GM21390 (cell line): Measurements from ENCODE around the gene RGR.

Experiments used
- ATAC-seq: cut with Tn5 transposase; IDR thresholded peaks from one replicate; pipeline ENCODE4 v1.9.1; 2021; ENCODE audit not compliant: unreplicated experiment

RGR gene, protein sequence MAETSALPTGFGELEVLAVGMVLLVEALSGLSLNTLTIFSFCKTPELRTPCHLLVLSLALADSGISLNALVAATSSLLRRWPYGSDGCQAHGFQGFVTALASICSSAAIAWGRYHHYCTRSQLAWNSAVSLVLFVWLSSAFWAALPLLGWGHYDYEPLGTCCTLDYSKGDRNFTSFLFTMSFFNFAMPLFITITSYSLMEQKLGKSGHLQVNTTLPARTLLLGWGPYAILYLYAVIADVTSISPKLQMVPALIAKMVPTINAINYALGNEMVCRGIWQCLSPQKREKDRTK

DNA sequence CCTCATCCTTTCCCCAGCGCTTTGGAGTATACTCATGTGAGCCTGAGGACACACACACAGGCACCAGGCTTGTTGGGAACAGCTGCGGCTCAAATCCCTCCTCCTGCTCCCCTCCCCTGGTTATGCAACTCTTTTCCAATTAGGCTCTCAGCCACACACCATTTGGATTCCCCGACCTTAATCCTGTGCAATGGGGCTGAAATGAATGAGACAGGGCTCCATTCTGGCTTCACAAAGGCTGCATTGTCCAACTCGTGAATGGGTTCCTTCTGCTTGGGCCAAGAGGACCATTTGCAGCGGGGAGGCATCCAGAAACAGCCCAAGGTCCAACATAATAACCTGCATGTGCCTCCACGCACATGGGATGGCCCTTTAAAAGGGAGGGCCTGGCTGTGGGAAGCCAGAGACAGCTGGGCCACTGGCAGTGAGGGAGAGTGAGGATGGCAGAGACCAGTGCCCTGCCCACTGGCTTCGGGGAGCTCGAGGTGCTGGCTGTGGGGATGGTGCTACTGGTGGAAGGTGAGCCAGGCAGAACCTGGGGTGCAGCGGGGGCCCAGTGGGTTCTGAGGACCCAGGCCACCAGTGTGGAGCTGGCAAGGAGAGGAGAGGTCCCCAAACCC lies at the start of gene RGR:
Gene RGR, plus strand, starts transcription at position 403 of the 620 bp plus-strand sequence. Its CDS starts 38 bp downstream, at position 441.
- no peak for ATAC-seq

DNA sequence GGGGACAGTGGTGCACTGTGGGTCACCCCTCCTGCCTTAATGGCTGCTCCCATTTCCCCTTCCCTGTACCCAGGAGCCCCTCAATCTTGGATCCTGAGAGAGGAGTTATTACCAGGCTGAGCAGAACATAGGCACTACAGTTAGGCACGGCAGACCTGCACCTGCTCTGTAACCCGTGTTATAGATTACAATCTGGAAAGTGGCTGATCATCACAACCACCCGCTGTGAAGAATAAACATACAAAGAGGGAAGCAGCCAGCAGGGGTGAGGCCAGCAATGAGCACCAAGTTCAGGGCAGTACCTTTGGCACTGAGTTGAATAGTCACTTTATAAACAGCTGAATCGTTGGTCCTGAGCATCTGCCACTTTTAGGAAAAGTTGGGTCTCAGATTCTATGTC lies 48.8 kb upstream of the RGR start:
- no peak for ATAC-seq

DNA sequence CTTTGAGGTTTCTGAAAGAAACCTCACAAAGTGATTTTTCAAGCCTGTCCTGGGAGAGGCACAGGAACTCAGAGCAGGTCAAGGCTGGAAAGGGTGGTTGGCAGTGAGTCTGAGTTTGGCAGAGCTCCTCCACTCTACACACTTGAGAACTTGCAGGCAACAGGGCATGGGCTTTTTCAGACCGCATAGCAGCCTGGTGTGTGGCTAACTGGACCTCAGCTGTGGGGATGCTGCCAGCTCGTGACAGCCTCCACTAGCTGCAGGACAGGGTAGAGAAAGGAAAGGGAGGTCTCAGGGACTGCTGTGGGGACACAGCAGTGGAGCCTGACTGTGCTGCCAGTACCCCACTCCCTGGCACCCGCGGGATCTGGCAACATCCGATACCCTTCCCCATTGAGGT lies 47.9 kb upstream of the RGR start:
- ATAC-seq, result no peak

DNA sequence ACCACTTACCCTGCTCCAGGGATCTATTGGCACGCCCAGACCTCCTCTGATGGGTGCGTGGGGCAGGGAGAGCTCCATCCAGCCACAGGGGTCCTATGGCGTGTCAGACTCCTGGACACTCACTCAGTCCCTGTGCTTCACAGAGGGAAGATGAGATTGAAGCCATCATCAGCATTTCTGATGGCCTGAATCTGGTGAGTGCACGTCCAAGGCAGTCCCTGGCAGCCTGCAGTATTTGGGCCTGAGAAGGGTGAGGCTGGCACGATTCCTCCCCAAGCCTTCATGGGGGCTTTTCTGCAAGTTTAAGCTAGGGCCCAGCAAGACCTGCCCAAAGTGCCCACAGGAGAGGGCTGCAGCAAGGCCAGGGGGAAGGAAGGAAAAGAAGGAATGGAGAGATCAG lies 47.2 kb upstream of the RGR start:
- ATAC-seq, result no peak

DNA sequence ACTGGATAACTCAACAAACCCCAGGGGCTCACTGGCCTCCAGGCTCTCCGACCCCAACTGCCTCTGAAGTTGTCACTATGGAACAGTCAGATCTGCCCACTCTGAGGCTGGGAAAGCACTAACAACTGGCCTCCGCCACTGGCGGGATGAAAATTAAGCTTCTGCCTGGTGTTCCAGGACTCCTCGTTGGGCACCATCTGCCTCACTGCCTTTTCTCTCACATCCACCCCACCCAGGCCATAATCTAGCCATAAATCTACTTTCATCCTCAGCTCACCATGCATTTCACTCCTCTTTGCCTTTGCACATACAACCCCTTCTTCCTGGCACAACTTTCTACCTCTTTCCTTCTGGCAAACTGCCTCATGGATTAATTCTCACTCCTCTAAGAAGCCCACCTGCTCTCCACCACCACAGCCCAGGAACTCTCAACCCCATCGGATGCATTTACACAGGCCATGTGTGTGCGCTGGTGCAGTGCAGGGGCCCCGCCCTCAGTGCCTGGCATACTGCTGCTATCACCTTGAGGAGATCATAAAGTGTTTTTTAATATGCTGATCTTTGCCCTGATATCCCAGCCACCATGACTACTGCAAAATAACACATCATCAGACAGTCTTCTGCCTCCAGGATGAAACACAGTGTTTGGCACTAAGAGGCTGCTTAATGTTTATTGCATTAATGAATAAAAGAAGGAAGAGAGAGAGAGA lies 46.5 kb upstream of the RGR start:
- ATAC-seq, result no peak

DNA sequence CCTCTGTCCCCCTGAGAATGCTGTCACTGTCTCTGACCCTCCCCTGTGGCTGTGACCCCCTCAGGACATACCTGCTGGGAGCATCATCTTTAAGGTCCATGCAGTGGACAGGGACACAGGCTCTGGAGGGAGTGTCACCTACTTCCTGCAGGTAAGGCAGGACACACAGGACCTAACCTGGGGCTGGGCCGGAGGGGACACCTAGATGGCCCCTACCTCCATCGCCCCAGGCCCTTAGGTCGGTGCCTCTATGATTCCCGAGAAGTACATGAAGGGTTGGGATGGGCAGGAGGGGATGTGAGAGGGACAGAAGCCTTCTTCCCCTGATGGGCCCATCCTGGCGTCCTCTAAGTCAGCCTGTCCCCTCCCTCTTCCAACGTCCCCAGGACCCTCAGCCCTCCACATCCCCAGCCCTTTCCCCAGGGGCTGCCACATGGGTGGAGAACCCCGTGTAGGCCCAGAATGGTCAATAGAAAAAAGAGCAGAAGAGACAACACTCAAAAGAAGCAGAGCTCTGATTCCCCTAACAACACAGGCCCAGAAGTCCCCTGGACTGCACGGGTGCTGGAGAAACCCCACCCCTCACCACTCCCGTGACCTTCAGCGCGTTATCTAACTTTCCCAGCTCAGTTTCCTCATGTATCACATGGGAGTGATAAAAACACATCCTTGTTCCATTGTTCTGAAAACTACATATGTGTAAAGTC lies 44.2 kb upstream of the RGR start:
- no peak for ATAC-seq

DNA sequence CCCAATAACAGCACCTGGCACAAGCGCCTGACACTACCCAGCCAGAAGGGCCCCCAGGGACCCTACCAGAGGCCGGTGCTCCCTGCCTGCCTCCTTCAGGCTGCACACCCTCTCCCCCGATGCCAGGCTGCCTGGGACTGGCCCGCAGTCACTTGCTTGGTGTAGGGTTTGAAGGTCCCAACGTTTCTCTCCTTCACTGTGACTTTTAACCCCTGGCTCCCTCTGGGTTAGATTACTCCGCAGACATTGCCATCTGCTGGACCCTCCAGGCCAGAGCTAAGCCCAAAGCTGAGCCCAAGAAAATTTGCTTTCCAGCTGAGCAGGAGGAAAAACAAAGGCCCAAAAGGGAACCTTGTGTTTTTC lies 43.6 kb upstream of the RGR start:
- no peak for ATAC-seq

DNA sequence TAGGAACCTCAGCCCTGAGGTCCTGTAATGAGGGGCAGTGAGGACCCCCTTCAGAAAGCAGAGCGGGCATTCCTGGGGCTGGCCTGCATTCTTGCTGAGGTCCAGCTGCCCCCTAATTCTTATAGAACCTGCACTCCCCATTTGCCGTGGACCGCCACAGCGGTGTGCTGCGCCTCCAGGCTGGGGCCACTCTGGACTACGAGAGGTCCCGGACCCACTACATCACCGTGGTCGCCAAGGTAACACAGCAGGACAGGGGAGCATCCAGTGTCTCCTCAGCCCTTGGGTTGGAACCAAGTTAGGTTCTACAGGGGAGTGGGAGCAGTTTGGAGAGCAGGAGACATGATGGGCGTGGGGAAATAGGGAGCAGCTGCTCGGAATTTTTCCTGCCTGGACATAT lies 43.2 kb upstream of the RGR start:
- no peak for ATAC-seq

DNA sequence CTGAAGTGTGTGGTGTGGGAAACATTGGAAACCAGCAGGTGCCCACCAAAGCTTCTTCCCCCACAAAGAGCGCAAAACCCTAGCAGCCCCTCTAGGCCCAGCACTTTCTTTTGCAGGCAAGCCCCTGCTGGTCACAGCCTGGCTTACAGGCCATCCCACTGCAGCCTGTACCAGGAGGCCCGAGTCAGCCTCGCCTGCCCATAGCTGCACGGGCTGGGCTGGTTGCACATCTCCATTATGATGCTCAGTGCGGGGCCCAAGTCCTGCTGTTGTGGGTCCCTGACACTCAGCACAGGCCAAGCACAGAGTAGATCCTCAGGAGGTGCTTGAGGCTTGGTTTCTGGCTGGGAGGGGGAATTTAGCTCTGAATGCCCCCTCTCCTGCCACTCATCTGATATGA lies 42.5 kb upstream of the RGR start:
- ATAC-seq, result no peak

DNA sequence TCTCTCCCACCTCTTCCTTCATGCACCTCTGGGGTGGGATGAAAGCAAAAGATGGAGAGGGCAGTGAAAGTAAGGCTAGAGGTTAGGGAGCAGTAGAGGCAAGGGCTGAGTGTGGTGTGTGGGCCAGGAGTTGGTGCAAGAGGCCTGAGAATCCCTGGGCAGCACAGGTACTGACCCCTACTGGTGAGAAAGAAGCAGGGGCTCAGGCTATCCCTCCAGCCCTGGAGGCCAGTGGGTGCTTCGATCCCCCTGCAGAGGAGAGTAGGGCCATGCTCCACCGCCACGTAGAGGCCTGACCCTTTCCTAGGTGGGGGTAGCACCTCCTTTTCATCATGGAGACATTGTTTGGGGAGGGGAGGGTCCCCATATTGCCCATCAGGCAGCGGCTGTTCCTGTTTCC lies 40.7 kb upstream of the RGR start:
- ATAC-seq, result peak; percentile 64

DNA sequence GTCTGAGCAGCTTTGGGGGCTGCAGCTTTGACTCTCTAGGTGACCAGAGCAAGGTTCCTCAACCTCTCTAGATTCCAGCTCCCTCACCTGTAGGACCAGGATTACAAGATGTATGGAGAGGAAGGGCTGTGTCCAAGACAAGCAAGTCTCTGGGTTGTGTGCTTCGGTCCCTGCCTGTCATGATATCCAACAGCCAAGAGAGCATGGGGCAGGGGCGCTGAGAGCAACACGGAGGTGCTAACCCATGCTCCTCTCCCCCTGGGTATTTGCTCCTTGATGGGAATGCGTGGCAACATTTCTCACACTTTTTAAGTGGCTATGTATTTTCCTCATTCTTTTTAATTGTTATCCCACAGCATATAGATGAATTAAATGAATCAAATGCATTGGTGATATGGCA lies 40.2 kb upstream of the RGR start:
- ATAC-seq, result no peak

DNA sequence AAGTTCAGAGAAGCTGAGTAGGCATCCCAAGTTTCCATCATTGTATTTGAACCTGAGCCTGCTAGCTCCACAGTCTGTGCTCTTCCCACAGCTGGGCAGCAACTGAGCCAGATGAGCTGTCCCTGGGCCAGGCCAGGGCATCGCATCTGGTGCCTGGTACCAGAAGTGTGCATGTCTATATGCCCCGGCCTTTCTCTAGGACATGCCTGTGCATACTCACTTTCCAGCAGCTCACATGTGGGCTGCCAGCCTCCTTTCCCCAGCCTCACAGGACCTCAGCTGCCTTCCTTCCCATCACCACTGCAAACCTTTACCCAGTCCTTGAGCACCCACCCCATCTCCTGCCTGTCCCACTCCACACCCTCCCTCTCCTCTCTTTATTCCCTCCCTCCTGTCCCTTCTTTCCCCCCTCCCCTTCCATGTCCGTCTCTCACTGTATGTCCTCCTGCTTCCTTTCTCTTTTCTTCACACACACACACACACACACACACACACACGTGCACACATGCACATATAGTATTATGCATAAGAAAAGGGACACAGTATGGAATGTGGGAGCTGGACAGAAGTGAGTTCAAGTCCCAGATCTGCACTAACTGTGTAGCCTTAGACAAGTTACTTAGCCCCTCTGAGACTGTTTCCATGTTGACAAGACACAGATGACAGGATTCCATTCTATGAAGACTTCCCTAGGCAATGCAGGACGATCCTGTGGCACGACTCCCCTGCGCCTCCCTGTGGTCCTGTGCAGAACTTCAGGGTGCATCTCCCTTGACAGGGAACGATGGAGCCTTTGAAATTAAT lies 39.6 kb upstream of the RGR start:
- peak; percentile 86 for ATAC-seq

DNA sequence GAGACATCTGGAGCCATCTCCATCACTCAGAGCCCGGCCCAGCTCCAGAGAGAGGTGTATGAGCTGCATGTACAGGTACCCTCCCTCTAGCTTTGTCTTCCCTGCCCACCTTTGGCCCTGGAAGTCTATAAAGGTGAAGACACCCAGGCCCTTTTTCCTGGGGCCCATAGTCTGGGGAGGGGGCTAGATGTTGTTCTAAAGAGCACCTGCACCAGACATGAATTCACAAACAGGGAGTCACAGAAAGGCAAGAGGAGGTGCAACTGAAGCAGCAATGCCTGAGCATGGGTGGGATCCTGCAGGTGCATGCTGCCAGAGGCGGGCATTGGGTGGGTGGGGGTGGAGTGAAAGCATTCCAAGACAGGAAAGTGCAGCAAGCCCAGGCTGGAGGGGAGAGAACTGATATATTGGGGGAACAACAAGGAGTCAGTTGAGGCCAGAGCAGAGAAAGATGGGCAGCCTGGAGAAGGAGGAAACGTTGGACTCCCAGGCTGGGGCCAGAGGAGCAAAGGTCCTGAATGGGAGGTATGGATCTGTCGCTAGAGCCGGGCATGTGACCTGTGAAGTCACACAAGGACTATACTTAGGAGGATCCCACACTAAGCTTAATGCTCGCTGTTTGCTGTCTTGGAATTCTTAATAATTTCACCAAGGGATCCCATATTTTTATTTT lies 38.9 kb upstream of the RGR start:
- ATAC-seq, result no peak

DNA sequence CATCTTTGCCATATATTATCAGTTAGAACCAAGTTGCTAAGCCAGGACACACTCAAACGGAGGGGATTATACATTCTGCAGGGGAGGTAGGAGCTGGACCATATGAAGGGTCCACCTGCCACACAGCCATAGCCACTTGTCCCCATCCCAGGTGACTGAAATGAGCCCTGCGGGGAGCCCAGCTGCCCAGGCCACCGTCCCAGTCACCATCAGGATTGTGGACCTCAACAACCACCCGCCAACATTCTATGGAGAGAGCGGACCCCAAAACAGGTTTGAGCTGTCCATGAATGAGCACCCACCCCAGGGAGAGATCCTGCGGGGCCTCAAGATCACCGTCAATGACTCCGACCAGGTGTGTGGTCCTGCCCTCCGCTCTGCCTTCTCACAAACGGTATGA lies 36.8 kb upstream of the RGR start:
- ATAC-seq, result no peak

DNA sequence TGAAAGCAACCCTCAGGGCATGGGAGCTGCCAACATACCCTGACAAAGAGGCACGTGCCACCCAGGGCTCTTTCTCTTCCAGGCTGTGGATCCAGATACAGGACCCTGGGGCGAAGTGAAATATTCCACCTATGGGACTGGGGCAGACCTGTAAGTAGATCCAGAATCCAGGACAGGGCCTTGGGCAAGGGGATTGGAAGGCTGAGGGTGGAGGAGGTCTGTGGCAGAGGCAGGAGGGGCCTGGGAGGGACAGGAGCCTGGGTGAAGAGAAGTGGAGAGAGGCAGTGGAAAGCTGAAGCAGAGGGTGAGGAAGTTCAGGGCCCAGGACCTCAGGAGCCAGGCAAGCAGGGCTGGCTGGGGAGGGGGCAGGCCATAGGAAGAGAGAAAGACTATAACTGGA lies 33.3 kb upstream of the RGR start:
- ATAC-seq, result no peak

DNA sequence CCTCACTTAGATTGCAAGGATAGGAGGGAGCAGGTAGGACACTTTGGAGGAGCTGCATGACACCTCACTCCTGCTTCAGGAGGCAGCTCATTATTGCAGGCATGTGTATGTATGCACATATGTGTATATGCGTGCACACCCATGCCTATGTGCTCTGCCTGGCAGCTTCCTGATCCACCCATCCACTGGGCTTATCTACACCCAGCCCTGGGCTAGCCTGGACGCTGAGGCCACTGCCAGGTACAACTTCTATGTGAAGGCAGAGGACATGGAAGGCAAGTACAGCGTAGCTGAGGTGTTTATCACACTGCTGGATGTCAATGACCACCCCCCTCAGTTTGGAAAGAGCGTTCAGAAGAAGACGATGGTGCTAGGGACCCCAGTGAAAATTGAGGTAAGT lies 32.8 kb upstream of the RGR start:
- ATAC-seq, result no peak

DNA sequence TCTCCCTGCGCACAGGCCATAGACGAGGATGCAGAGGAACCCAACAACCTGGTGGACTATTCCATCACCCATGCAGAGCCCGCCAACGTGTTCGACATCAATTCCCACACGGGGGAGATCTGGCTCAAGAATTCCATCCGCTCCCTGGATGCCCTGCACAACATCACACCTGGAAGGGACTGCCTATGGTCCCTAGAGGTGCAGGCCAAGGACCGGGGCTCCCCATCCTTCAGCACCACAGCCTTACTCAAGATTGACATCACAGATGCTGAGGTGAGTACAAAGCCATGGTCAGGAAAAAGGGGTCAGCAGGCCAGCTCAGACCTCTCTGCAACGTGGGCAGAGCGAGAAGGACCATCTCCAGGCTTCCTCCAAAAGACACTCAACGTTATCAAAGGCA lies 31.8 kb upstream of the RGR start:
- no peak for ATAC-seq

DNA sequence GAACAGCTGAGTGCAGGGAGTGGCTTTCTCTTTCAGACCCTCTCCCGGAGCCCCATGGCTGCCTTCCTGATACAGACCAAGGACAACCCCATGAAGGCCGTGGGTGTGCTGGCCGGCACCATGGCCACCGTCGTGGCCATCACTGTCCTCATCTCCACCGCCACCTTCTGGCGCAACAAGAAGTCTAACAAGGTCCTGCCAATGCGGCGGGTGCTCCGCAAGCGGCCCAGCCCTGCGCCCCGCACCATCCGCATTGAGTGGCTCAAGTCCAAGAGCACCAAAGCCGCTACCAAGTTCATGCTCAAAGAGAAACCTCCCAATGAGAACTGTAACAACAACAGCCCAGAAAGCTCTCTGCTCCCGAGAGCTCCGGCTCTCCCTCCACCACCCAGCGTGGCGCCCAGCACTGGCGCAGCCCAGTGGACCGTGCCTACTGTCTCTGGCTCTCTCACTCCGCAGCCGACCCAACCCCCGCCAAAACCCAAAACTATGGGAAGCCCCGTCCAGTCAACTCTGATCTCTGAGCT lies 30.7 kb upstream of the RGR start:
- no peak for ATAC-seq

DNA sequence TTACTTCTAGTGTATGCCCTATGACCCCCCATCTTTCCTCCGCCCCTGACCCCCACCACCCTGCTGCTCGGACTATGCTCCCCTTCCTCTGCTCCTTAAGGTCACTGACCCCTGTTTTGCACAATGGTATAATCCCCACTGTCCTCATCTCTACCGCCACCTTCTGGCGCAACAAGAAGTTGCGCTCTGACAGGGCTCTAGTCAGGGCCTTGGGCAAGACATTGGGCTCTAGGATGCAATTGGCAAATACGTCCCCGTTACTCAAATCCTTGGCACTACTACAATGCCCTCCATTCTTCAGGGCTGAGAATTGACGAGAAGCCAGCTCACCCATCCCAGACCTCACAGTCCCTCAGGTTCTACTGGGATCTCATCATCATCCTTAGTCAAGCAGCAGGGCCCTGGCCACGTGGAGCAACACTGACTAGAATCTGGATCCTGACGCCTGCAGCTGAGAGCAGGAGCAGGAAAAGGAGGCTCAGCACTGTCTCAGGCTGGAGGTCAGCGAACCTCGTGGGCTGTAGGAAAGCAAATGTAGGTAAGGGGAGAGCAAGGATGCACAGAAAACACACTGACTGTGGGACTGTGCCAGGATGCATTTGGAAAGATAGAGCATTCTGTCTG lies 30.1 kb upstream of the RGR start:
- peak; percentile 82 for ATAC-seq

DNA sequence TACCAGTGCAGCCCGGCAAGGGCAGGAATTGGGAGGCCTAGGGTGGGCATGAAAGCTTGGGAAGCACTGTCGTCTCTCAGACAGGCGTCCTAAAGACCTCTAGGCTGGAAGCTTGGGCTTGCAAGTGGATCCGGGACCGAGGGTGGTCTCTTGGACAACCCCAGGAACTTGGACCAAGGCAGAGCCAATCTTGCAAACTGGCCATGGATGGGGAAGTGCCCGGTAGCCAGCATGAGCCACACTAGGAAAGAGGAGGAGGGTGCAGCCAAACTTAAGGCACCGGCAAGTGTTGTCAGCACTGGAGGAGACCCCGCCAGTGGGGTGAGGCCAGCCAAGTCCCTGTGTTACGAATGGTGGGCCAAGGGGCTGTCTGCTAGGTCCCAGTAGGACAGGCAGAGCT lies 28.0 kb upstream of the RGR start:
- no peak for ATAC-seq
